Keratinocyte (primary cell): Measurements from ENCODE around the gene HYPK.

Source experiments
- EZH2 ChIP-seq: IDR thresholded peaks from one replicate; pipeline ENCODE4 v1.6.1; 2012; ENCODE audit warnings: inconsistent platforms, mild to moderate bottlenecking, low read length, moderate library complexity
- TF ChIP-seq, protein P1 (sequence below), 3 experiments: IDR thresholded peaks in 1 of 3; conservative IDR thresholded peaks in 1 of 3; optimal IDR thresholded peaks in 1 of 3; 2 replicates in 2 of 3; 3 replicates in 1 of 3; pipeline versions ENCODE3 to v1.5.1; 2011; ENCODE audit warnings: low read length in 3 of 3, mild to moderate bottlenecking in 3 of 3, moderate library complexity in 2 of 3, control low read depth in 1 of 3, inconsistent platforms in 1 of 3; ENCODE audit not compliant: insufficient read depth in 2 of 3; ENCODE audit errors: extremely low read depth in 1 of 3

DNA sequence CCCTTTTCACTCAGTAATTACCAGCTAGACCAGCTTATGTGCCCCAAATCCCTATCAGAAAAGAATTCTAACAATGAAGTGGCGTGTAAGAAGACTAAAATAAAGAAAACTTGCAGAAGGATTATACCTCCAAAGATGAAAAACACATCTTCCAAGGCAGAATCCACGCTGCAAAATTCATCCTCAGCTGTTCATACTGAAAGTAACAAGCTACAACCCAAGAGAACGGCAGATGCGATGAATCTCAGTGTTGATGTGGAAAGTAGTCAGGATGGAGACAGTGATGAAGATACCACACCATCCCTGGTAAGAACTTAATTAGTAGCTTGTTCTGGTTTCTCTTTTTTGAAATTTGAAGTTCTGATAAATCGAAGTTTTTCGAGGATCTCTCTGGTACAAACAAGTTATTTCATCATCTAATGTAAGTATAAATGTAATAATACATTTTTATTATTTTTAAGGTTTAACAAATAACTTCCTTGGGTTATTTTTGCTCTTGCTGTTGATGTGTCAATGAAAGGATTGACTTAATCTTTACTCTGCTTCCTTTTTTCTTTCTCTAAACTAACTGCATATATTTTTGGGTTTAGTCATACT lies 27.8 kb downstream of the HYPK start:
- TF ChIP-seq, protein P1, sequence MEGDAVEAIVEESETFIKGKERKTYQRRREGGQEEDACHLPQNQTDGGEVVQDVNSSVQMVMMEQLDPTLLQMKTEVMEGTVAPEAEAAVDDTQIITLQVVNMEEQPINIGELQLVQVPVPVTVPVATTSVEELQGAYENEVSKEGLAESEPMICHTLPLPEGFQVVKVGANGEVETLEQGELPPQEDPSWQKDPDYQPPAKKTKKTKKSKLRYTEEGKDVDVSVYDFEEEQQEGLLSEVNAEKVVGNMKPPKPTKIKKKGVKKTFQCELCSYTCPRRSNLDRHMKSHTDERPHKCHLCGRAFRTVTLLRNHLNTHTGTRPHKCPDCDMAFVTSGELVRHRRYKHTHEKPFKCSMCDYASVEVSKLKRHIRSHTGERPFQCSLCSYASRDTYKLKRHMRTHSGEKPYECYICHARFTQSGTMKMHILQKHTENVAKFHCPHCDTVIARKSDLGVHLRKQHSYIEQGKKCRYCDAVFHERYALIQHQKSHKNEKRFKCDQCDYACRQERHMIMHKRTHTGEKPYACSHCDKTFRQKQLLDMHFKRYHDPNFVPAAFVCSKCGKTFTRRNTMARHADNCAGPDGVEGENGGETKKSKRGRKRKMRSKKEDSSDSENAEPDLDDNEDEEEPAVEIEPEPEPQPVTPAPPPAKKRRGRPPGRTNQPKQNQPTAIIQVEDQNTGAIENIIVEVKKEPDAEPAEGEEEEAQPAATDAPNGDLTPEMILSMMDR (optimal IDR thresholded peaks at IDR 0.05 in 1 of 3, IDR thresholded peaks at IDR 0.05 in 1 of 3, conservative IDR thresholded peaks at IDR 0.05 in 1 of 3; ENCODE audit: extremely low read depth in 1 of 3, insufficient read depth in 2 of 3, low read length in 3 of 3): no peak
- no peak for TF ChIP-seq EZH2
